Skin epidermis (tissue), 12 donors: ENCODE data around the gene CLIC6.
A peak's percentile ranks its signal among the peaks of the same experiment; 100 is the strongest.

Experiments
- H3K27ac ChIP-seq, 21 experiments: fragments of 200-600 bp; sonication (generic) in 11 of 21; one replicate each; pipeline ENCODE4 v1.5.0; 2020; ENCODE audit warnings: mild to moderate bottlenecking in 3 of 21, inconsistent platforms in 2 of 21, moderate library complexity in 2 of 21
- H3K4me3 ChIP-seq, 7 experiments: fragments of 200-600 bp; sonication (generic) in 2 of 7; one replicate each; pipeline ENCODE4 v1.5.0; 2020; ENCODE audit warnings: inconsistent platforms in 2 of 7, mild to moderate bottlenecking in 2 of 7, moderate library complexity in 1 of 7

Gene CLIC6

DNA sequence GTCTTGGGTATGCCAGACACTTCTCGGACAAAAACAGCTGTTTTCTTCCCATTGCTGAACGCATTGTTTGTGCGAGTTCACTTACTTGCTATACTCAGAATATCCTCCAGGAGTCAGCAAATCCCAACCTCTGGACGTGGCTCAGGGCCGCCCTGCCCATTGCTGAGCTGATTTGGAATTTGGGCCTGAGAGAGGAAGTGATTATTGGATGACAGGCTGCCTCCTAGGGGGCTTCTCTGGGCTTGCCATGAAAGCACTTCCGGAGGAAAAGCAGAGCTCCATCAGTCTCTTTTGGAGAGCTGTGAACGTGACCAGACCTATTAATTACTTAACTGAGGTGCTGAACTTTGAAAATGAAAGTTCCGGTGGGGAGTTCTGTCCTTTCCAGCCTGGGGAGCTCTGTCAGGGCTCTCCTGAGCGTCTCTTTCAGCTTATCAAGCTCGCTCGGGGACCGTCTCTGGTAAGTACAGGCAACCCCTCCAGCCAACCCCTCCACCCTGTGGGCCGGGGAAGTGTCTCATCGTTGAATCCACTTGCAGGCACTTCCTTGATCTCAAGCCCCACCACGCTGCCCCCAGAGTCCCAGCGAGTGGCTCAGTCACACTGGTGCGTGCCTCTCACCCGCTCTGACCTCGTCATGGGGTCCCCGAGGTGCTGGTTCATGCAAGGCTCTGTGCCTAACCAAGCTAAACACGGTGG, 76.9 kb downstream of the CLIC6 start:
- Histone ChIP-seq H3K4me3 (no peak overlapping the region), H3K27ac (peak overlapping the region in 12 of 21 experiments; percentile 4 to 75 (median 30))

DNA sequence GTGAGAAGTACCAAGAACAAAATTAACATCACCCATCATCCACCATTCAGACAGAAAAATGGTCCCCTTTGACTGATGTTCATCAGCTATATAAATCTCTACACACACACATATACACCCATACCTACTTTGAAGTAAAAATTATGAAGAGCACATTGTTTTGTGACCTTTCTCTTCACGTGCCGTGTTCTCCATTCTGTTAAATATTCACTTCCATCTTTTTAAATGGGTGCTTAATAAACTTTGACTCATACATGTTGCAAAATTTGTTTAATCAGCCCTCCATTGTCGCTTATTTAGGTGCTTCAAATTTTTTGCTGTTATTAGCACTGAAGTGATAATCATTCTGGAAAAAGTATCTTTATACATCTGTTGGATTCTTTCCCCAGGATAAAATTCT, 80.1 kb downstream of the CLIC6 start:
- Histone ChIP-seq H3K27ac (no peak overlapping the region), H3K4me3 (no peak overlapping the region)

DNA sequence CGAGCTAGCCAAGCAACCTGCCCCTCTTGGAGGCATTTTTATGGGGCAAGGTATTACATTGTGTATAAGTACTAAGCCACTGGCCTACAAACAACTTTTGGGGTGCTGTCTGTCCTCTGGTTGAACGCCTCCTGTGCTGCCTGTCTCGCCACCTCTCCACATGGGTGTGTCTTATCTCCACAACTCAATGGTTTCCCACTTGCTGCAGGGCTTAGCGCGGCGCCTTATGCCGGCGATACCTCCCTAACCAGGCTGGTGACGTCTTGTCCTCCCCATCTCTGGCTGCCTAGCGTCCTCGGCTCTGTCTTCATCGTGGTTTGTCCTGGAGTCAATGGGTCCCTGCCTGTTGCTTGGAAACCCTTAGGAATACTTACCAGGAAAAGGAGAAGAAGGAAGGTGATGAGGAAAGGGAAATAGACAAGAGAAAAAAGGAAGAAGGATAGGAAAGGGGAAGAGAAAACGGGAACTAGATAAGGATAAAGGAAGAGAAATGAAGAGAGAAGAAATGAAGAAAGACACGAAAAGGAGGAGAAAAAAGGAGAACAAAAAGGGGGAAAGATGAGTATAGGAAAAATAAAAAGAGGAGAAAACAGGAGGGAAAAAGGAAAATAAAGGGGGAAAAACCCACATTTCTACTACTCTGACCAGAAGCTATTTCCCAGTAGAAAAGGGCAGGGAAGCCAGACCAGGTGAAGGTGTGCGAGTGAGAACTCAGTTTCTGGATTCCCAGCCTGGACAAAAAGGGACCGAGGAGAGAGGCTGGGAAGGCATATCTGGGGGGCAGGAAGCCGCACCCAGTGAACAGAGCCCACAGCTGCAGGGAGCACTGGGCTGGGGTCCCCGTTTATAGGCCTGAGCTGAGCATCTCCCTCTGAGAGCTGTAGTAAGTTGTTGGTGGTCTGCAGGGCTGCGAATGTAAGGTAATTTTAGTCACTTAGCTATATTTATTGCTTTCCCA, 86.2 kb downstream of the CLIC6 start:
- Histone ChIP-seq H3K27ac (no peak overlapping the region), H3K4me3 (no peak overlapping the region)

DNA sequence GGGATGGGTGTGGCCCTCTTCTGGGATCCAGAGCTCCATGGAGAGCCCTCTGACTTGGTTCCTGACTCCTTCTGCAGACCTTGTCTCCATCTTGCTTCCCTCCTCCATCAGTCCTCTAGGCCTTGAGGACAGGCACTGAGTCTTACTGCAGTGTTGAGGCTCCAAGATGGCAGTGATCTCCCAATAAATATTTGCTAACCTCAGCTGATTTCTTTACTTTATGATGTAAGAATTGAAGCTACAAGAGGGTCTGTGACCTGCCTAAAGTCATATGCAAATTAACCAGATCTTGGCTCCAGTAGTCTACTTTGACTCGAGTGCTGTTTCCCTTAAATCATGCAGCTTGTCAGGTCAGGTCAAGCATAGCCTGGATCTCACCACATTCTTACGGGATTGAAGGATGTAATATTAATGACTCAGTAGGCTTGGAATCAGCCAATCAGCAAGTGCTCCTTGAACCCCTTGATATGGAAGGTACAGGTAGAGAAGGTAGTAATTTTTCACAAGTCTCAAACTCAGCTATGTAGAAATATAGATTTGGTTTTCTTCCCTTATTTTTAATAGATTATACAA, 93.0 kb downstream of the CLIC6 start:
- no peak overlapping the region for H3K4me3 ChIP-seq
- H3K27ac ChIP-seq = no peak overlapping the region

DNA sequence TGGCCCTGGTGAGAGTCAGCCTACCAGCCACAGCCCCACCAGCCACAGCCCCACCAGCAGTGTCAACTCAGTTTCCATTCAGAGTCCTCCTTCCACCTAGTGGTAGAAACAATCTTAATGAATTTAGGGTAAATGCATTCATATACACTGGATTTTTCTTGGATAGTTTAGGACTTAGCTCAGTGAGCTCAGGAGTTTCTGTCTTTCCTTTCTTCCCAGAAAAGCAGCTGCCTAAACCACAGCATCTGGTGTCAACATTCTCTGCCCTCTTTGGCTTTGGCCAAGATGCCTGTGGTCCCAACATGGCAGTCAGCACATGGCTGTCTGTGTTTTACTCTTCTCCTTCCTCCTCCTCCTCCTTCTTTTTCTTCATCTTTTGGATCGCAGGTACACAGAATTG, 94.0 kb downstream of the CLIC6 start:
- Histone ChIP-seq H3K4me3 (no peak overlapping the region), H3K27ac (peak overlapping the region in 1 of 21 experiments; percentile 1)

DNA sequence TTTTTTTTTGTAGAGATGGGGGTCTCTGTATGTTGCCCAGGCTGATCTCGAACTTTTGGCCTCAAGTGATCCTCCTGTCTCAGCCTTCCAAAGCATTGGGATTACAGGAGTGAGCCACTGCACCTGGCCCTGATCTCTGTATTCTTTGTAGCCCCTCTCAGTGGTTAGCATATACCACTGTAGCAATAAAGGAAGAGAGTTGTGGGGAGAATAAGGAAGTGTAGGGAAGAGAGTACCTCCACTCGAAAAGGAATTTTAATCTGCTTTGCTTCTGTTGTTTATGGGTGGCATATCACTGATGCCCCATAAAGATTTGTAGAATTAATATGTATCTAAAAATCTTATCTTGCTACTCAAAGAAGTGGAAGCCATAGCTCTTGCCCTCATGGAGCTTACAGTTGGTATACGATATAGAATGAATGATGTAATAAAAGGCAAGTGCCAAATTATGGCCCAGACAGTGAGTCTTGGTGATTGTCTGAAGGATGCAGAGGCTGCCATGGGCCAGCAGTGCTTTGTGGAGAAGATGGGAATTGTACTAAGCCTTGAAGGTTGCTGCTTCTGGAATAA, 96.0 kb downstream of the CLIC6 start:
- H3K27ac ChIP-seq = no peak overlapping the region
- no peak overlapping the region for H3K4me3 ChIP-seq

DNA sequence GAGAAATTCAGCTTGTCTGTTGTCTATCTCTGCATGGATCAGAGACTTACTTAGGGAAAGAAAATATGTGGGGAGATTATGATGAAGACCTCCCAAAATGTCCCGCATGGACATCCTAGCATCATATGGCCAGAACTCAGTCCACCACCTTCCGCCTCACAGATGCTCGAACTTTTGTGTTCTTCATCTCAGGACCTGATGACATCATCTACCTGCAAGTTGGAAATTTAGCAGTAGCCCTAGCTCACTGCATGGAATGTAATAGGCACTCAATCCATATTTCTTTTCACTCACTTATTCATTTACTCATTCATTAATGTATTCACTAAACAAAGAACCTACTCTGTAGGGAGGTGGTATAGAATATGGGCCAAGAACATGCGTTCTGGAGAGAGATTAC, 96.8 kb downstream of the CLIC6 start:
- Histone ChIP-seq H3K27ac (no peak overlapping the region), H3K4me3 (no peak overlapping the region)

DNA sequence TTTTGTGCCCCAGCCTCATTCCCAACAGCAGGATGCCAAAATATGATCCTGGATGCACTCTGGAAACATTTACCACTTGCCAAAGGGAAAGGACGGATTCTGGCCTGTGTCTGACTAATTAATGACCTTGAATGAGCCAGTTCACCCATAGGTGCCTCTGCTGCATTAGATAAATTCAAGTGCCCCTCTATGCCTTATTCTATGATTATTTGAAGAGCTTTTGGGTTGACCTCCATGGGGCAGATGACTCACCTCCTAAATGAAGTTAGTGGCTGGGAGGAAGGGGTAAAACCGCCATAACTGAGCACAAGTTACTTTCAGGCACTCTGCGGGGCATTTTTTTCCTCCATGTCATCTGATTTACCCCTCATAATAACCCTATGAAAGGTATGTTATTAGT, 98.1 kb downstream of the CLIC6 start:
- Histone ChIP-seq H3K27ac (no peak overlapping the region), H3K4me3 (no peak overlapping the region)
